ENCODE measurements around the gene GRIK1. TPM values are rescaled to one million over a fixed set of nuclear protein-coding genes. Genes with fewer than 3 reads are reported as not detected.

The GRIK1 gene
- under 1 TPM in 1 of 2 donors, not detected in 1; 0.36 TPM for total RNA-seq

- H3K27me3 ChIP-seq (replicated peaks; ENCODE audit: insufficient read depth), result peaks cover 9% of the 10 kb centered on the region
- H3K9me3 ChIP-seq, result no peaks in the 10 kb centered on the region
- H3K4me1 ChIP-seq (replicated peaks), result no peaks in the 10 kb centered on the region
- peak within 1 kb of the TSS; percentile 17 to 20 for H3K4me3 ChIP-seq
- 1% methylated on average over 17 of the region's 17 CpGs for WGBS
- no peaks in the 10 kb centered on the region for H3K36me3 ChIP-seq
- no peak for TF ChIP-seq POLR2AphosphoS5 (IDR thresholded peaks at IDR 0.05)
- TF ChIP-seq POLR2A (IDR thresholded peaks at IDR 0.05), result no peak
- TF ChIP-seq, protein P1, sequence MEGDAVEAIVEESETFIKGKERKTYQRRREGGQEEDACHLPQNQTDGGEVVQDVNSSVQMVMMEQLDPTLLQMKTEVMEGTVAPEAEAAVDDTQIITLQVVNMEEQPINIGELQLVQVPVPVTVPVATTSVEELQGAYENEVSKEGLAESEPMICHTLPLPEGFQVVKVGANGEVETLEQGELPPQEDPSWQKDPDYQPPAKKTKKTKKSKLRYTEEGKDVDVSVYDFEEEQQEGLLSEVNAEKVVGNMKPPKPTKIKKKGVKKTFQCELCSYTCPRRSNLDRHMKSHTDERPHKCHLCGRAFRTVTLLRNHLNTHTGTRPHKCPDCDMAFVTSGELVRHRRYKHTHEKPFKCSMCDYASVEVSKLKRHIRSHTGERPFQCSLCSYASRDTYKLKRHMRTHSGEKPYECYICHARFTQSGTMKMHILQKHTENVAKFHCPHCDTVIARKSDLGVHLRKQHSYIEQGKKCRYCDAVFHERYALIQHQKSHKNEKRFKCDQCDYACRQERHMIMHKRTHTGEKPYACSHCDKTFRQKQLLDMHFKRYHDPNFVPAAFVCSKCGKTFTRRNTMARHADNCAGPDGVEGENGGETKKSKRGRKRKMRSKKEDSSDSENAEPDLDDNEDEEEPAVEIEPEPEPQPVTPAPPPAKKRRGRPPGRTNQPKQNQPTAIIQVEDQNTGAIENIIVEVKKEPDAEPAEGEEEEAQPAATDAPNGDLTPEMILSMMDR (IDR thresholded peaks at IDR 0.05), result no peak
- intact Hi-C loops (cut with DNase I), result no loop called here
- H3K27ac ChIP-seq, result no peak within 1 kb of the TSS
- DNase-seq (ENCODE audit: low spot score), result peak; percentile 5
Observed at GRCh38 chr21:29939924-29940275, at the start of gene GRIK1. Gene GRIK1, minus strand, starts transcription at chr21:29939996.

DNA sequence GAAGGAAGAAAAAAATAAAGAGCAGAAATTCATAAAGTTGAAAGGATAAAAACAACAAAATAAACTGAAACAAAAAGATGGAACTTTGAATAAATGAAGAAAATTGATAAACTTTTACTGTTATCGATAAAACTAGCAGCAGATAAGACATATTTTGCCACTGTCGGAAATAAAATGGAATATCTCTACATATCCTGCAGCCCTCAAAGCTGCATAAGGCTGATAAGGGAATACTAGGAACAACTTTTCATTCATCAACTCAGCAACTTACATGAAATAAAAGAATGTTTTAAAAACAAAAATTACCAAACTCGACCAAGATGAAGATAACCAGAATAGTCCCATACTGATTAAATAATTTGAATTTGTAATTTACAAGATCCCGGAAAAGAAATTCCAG lies 48.0 kb upstream of the GRIK1 start:
- no peak for DNase-seq (ENCODE audit: low spot score)
- no peaks in the 10 kb centered on the region for H3K9me3 ChIP-seq
- TF ChIP-seq POLR2A (IDR thresholded peaks at IDR 0.05) (no peak), POLR2AphosphoS5 (IDR thresholded peaks at IDR 0.05) (no peak)
- TF ChIP-seq, protein P1 (IDR thresholded peaks at IDR 0.05), result no peak
- no peak overlapping the region for H3K27ac ChIP-seq
- H3K4me3 ChIP-seq, result no peak overlapping the region
- no peaks in the 10 kb centered on the region for H3K27me3 ChIP-seq (replicated peaks; ENCODE audit: insufficient read depth)
- H3K36me3 ChIP-seq, result no peaks in the 10 kb centered on the region
- H3K4me1 ChIP-seq (replicated peaks), result no peaks in the 10 kb centered on the region
- intact Hi-C loops (cut with DNase I), result no loop called here
- WGBS, result 67% methylated on average over 4 of the region's 4 CpGs

- TF ChIP-seq POLR2A (IDR thresholded peaks at IDR 0.05) (no peak), POLR2AphosphoS5 (IDR thresholded peaks at IDR 0.05) (no peak)
- TF ChIP-seq, protein P1 (IDR thresholded peaks at IDR 0.05), result no peak
- H3K36me3 ChIP-seq, result no peaks in the 10 kb centered on the region
- intact Hi-C loops (cut with DNase I), result no loop called here
- DNase-seq (ENCODE audit: low spot score), result no peak
- WGBS, result 89% methylated on average over 10 of the region's 10 CpGs
- H3K4me3 ChIP-seq, result no peak overlapping the region
- no peaks in the 10 kb centered on the region for H3K4me1 ChIP-seq (replicated peaks)
- H3K9me3 ChIP-seq, result no peaks in the 10 kb centered on the region
- H3K27ac ChIP-seq, result no peak overlapping the region
- no peaks in the 10 kb centered on the region for H3K27me3 ChIP-seq (replicated peaks; ENCODE audit: insufficient read depth)
Observed at GRCh38 chr21:29985866-29986265, 46.1 kb upstream of the GRIK1 start.

DNA sequence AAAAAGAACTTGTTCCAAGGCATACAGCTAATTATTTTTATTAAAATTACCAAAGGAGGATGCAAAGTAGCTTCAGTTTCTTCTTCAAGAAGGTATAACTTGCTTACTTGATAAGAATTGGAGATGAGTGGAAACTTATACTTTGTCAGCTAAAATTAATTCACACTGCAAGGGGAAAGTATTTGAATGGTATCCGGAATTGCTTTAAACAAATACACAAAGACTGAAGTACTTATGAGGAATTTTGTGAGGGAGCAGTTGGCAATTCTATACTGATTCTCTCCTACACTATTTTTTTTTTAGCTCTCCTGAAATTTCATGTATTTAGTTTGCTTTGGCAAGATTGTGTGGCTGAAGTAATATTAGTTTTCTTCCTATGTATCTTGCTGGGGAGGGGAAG lies 39.2 kb upstream of the GRIK1 start:
- Histone ChIP-seq H3K4me1 (replicated peaks) (no peaks in the 10 kb centered on the region), H3K27ac (no peak overlapping the region), H3K4me3 (no peak overlapping the region), H3K36me3 (no peaks in the 10 kb centered on the region), H3K9me3 (no peaks in the 10 kb centered on the region), H3K27me3 (replicated peaks; ENCODE audit: insufficient read depth) (no peaks in the 10 kb centered on the region)
- DNase-seq (ENCODE audit: low spot score), result no peak
- 41% methylated on average over 1 of the region's 1 CpG for WGBS
- TF ChIP-seq, protein P1 (IDR thresholded peaks at IDR 0.05), result no peak
- TF ChIP-seq POLR2A (IDR thresholded peaks at IDR 0.05) (no peak), POLR2AphosphoS5 (IDR thresholded peaks at IDR 0.05) (no peak)
- intact Hi-C loops (cut with DNase I), result no loop called here

DNA sequence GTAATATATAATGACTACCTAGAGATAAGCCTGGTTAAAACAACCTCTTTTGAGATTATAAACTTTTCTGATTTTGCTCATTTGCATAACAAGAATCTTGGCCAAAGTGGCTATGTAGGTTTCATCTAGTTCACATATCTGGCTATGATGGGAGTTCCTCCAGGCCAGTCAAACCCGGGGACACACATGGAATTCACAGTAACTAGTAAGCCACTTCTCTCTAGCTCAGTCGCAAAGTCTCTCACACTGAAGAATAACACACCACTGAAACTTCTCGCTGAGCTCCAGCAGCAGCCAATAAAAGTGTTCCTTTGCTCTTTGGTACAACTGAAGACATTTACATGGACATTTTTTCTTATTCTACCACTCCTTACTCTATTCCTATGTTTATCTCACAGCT lies 36.0 kb upstream of the GRIK1 start:
- Histone ChIP-seq H3K4me3 (no peak overlapping the region), H3K4me1 (replicated peaks) (no peaks in the 10 kb centered on the region), H3K9me3 (no peaks in the 10 kb centered on the region), H3K36me3 (no peaks in the 10 kb centered on the region), H3K27ac (no peak overlapping the region), H3K27me3 (replicated peaks; ENCODE audit: insufficient read depth) (no peaks in the 10 kb centered on the region)
- intact Hi-C loops (cut with DNase I), result no loop called here
- no peak for DNase-seq (ENCODE audit: low spot score)
- TF ChIP-seq POLR2A (IDR thresholded peaks at IDR 0.05), result no peak
- TF ChIP-seq, protein P1 (IDR thresholded peaks at IDR 0.05), result no peak
- TF ChIP-seq POLR2AphosphoS5 (IDR thresholded peaks at IDR 0.05), result no peak
- 79% methylated on average over 3 of the region's 3 CpGs for WGBS

All from prostate gland (tissue), 2 donors.